NCI-H345 treated with DMSO at 0.1 percent for 48 hours (cell line): ENCODE measurements around the gene ZNF276.

ENCODE experiments used
- DNase-seq: peaks from one replicate; lab custom pipeline; 2025; ENCODE audit not compliant: unreplicated experiment; lab: John Stamatoyannopoulos, UW

Gene ZNF276

GRCh38 chr16:89711601-89712273, 9.6 kb upstream of the ZNF276 start:
- DNase-seq, result no peak

GRCh38 chr16:89712274-89712781, 9.0 kb upstream of the ZNF276 start:
- no peak for DNase-seq

- no peak for DNase-seq
Observed at GRCh38 chr16:89716493-89716892, 4.8 kb upstream of the ZNF276 start.

- no peak for DNase-seq
Observed at GRCh38 chr16:89716916-89717687, 4.2 kb upstream of the ZNF276 start.

GRCh38 chr16:89717688-89718505, 3.4 kb upstream of the ZNF276 start:
- no peak for DNase-seq

- DNase-seq, result no peak
Observed at GRCh38 chr16:89720551-89720812, 855 bp upstream of the ZNF276 start.

GRCh38 chr16:89721546-89722391, 432 bp downstream of the ZNF276 start:
- DNase-seq, result no peak

GRCh38 chr16:89722392-89723278, 1.3 kb downstream of the ZNF276 start:
- DNase-seq, result no peak

GRCh38 chr16:89723279-89724250, 2.2 kb downstream of the ZNF276 start:
- no peak for DNase-seq

- DNase-seq, result no peak
Observed at GRCh38 chr16:89727406-89728120, 6.2 kb downstream of the ZNF276 start.

GRCh38 chr16:89729293-89729692, 8.0 kb downstream of the ZNF276 start:
- no peak for DNase-seq

GRCh38 chr16:89729863-89730593, 8.7 kb downstream of the ZNF276 start:
- DNase-seq, result no peak

- DNase-seq, result no peak
Observed at GRCh38 chr16:89730610-89731234, 9.4 kb downstream of the ZNF276 start.

GRCh38 chr16:89732142-89732917, 11.0 kb downstream of the ZNF276 start:
- no peak for DNase-seq

GRCh38 chr16:89732918-89733242, 11.5 kb downstream of the ZNF276 start:
- no peak for DNase-seq

- no peak for DNase-seq
Observed at GRCh38 chr16:89733322-89733721, 12.0 kb downstream of the ZNF276 start.
